A549 (cell line): ENCODE results near the gene GPATCH1.
"Not testable (repeated sequence)": the region's sequence is repeated elsewhere in the genome, so short reads cannot be mapped to it uniquely, and the experiment has no call there.

ENCODE experiments used
- CBX2 ChIP-seq: fragments of 200-600 bp; sonication (generic); IDR thresholded peaks from 2 replicates; pipeline ENCODE4 v1.6.1; 2016; ENCODE audit warnings: low read depth, mild to moderate bottlenecking, borderline replicate concordance
- EHMT2 ChIP-seq: fragments of 200-600 bp; sonication (generic); IDR thresholded peaks from 2 replicates; pipeline ENCODE4 v1.6.1; 2016; ENCODE audit warnings: antibody characterized with exemption, low read depth, mild to moderate bottlenecking, moderate library complexity
- HDAC2 ChIP-seq: fragments of 200-600 bp; sonication (generic); IDR thresholded peaks from 2 replicates; pipeline ENCODE4 v1.6.1; 2016
- MAZ ChIP-seq: fragments of 150-350 bp; IDR thresholded peaks from 2 replicates; pipeline ENCODE4 v1.6.1; 2014; ENCODE audit warnings: antibody characterized with exemption, low read depth, low read length, borderline replicate concordance
- NFE2L2 ChIP-seq: fragments of 150-350 bp; conservative IDR thresholded peaks from 2 replicates; pipeline ENCODE4 v1.6.1; 2014; ENCODE audit warnings: low read length
- POLR2A ChIP-seq: IDR thresholded peaks from 2 replicates; pipeline ENCODE4 v1.6.1; 2012; ENCODE audit warnings: mild to moderate bottlenecking, low read length
- SREBF2 ChIP-seq: fragments of 450-650 bp; IDR thresholded peaks from 2 replicates; pipeline ENCODE4 v1.6.1; 2014; ENCODE audit warnings: mild to moderate bottlenecking, moderate library complexity
- TF ChIP-seq, protein P1 (sequence below): fragments of >200 bp; sonication (Bioruptor Twin); formaldehyde crosslinking; IDR thresholded peaks from 3 replicates; pipeline ENCODE4 v1.5.1; 2016
- TF ChIP-seq, protein P2 (sequence below): fragments of 200-600 bp; sonication (generic); IDR thresholded peaks from 2 replicates; pipeline ENCODE4 v1.6.1; 2016; ENCODE audit warnings: antibody characterized with exemption, mild to moderate bottlenecking, moderate library complexity
- TF ChIP-seq, protein P3 (sequence below): IDR thresholded peaks from 2 replicates; pipeline ENCODE4 v1.6.1; 2012
- TF ChIP-seq, protein P4 (sequence below): fragments of 250-450 bp; sonication (Bioruptor Pico); IDR thresholded peaks from 2 replicates; pipeline ENCODE4 v1.5.0; 2021; ENCODE audit warnings: mild to moderate bottlenecking, moderate library complexity, borderline replicate concordance

DNA sequence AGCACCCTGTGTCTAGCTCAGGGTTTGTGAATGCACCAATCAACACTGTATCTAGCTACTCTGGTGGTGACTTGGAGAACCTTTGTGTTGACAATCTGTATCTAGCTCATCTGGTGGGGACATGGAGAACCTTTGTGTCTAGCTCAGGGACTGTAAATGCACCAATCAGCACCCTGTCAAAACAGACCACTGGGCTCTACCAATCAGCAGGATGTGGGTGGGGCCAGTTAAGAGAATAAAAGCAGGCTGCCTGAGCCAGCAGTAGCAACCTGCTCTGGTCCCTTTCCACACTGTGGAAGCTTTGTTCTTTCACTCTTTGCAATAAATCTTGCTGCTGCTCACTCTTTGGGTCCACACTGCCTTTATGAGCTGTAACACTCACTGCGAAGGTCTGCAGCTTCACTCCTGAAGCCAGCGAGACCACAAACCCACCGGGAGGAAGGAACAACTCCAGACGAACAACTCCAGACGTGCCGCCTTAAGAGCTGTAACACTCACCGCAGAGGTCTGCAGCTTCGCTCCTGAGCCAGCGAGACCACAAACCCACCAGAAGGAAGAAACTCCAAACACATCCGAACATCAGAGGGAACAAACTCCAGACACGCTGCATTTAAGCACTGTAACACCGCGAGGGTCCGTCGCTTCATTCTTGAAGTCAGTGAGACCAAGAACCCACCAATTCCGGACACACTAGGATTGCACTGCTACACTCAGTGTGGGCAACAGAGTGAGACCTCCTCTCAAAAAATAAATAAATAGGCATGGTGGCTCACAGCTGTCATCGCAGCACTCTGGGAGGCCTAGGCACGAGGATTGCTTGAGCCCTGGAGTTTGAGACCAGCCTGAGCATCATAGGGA, 43.6 kb upstream of the GPATCH1 start:
- TF ChIP-seq, protein P1, sequence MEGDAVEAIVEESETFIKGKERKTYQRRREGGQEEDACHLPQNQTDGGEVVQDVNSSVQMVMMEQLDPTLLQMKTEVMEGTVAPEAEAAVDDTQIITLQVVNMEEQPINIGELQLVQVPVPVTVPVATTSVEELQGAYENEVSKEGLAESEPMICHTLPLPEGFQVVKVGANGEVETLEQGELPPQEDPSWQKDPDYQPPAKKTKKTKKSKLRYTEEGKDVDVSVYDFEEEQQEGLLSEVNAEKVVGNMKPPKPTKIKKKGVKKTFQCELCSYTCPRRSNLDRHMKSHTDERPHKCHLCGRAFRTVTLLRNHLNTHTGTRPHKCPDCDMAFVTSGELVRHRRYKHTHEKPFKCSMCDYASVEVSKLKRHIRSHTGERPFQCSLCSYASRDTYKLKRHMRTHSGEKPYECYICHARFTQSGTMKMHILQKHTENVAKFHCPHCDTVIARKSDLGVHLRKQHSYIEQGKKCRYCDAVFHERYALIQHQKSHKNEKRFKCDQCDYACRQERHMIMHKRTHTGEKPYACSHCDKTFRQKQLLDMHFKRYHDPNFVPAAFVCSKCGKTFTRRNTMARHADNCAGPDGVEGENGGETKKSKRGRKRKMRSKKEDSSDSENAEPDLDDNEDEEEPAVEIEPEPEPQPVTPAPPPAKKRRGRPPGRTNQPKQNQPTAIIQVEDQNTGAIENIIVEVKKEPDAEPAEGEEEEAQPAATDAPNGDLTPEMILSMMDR = not testable (repeated sequence)
- TF ChIP-seq NFE2L2, EHMT2, MAZ, SREBF2, HDAC2, CBX2: not testable (repeated sequence)
- TF ChIP-seq, protein P2, sequence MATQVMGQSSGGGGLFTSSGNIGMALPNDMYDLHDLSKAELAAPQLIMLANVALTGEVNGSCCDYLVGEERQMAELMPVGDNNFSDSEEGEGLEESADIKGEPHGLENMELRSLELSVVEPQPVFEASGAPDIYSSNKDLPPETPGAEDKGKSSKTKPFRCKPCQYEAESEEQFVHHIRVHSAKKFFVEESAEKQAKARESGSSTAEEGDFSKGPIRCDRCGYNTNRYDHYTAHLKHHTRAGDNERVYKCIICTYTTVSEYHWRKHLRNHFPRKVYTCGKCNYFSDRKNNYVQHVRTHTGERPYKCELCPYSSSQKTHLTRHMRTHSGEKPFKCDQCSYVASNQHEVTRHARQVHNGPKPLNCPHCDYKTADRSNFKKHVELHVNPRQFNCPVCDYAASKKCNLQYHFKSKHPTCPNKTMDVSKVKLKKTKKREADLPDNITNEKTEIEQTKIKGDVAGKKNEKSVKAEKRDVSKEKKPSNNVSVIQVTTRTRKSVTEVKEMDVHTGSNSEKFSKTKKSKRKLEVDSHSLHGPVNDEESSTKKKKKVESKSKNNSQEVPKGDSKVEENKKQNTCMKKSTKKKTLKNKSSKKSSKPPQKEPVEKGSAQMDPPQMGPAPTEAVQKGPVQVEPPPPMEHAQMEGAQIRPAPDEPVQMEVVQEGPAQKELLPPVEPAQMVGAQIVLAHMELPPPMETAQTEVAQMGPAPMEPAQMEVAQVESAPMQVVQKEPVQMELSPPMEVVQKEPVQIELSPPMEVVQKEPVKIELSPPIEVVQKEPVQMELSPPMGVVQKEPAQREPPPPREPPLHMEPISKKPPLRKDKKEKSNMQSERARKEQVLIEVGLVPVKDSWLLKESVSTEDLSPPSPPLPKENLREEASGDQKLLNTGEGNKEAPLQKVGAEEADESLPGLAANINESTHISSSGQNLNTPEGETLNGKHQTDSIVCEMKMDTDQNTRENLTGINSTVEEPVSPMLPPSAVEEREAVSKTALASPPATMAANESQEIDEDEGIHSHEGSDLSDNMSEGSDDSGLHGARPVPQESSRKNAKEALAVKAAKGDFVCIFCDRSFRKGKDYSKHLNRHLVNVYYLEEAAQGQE = not testable (repeated sequence)
- 0 out of 2 replicates have a peak, but pooled peaks have one; percentile 17 for TF ChIP-seq POLR2A
- TF ChIP-seq, protein P3, sequence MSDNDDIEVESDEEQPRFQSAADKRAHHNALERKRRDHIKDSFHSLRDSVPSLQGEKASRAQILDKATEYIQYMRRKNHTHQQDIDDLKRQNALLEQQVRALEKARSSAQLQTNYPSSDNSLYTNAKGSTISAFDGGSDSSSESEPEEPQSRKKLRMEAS = not testable (repeated sequence)
- TF ChIP-seq, protein P4, sequence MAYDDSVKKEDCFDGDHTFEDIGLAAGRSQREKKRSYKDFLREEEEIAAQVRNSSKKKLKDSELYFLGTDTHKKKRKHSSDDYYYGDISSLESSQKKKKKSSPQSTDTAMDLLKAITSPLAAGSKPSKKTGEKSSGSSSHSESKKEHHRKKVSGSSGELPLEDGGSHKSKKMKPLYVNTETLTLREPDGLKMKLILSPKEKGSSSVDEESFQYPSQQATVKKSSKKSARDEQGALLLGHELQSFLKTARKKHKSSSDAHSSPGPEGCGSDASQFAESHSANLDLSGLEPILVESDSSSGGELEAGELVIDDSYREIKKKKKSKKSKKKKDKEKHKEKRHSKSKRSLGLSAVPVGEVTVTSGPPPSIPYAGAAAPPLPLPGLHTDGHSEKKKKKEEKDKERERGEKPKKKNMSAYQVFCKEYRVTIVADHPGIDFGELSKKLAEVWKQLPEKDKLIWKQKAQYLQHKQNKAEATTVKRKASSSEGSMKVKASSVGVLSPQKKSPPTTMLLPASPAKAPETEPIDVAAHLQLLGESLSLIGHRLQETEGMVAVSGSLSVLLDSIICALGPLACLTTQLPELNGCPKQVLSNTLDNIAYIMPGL (CRISPR knock-in tag) = not testable (repeated sequence)
